Activated CD4-positive, alpha-beta T cell treated with anti-CD3 and anti-CD28 coated beads for 36 hours (primary cell): ENCODE measurements around the gene UPK1B. TPM values are rescaled to one million over a fixed set of nuclear protein-coding genes. Genes with fewer than 3 reads are reported as not detected.

ENCODE experiments used
- ATAC-seq: fragments of 200-7000 bp; cut with Tn5 transposase; one replicate; pipeline ENCODE4 v1.10.0; 2021; ENCODE audit warnings: mild to moderate bottlenecking, moderate library complexity
- CTCF ChIA-PET: fragments of 350-600 bp; sonication (Branson Sonifier 250); formaldehyde crosslinking; loops from one replicate; lab custom pipeline; 2021; ENCODE audit warnings: antibody characterized with exemption; lab: Charles Lee
- POLR2A ChIA-PET: fragments of 350-600 bp; sonication (Branson Sonifier 250); formaldehyde crosslinking; loops from one replicate; lab custom pipeline; 2021; ENCODE audit warnings: antibody characterized with exemption, inconsistent platforms; lab: Charles Lee
- DNase-seq: peaks from one replicate; pipeline ENCODE4 v3.0.0-alpha.2; 2020
- H3K27ac Mint-ChIP-seq: one replicate; pipeline ENCODE4 v1.8.0; 2021; ENCODE audit warnings: mixed read lengths
- H3K27me3 Mint-ChIP-seq: one replicate; pipeline ENCODE4 v1.8.0; 2021; ENCODE audit warnings: mixed read lengths
- H3K36me3 Mint-ChIP-seq: one replicate; pipeline ENCODE4 v1.8.0; 2021; ENCODE audit warnings: low read depth, mixed read lengths
- H3K4me1 Mint-ChIP-seq: one replicate; pipeline ENCODE4 v1.8.0; 2021; ENCODE audit warnings: mixed read lengths
- H3K4me3 Mint-ChIP-seq: one replicate; pipeline ENCODE4 v1.8.0; 2021; ENCODE audit warnings: mild to moderate bottlenecking, moderate library complexity, mixed read lengths
- H3K9me3 Mint-ChIP-seq: one replicate; pipeline ENCODE4 v1.8.0; 2021; ENCODE audit warnings: low read depth, mixed read lengths
- intact Hi-C, 2 experiments: fragments of 100-400 bp; cut with DNase I in 1 of 2; cut with micrococcal nuclease in 1 of 2; formaldehyde crosslinking; loops; one replicate each; pipeline versions ENCODE4 v1.14.2 to v1.15.1; 2022 to 2024; cut with DNase I, micrococcal nuclease
- total RNA-seq, 2 experiments: library from RNA; stranded (reverse); gene quantifications; one replicate each; pipeline ENCODE4 v1.2.3, GENCODE V29; 2021

Gene UPK1B
- total RNA-seq, 2 experiments from 2014 or later = 0.25 to 0.41 TPM

GRCh38 chr3:119177321-119177720, 3.9 kb downstream of the UPK1B start:
- Mint-ChIP-seq H3K36me3 (no peaks in the 10 kb centered on the region), H3K27me3 (peaks cover 2% of the 10 kb centered on the region), H3K4me3 (no peak overlapping the region), H3K27ac (no peak overlapping the region), H3K4me1 (peaks cover 8% of the 10 kb centered on the region), H3K9me3 (no peaks in the 10 kb centered on the region)
- ATAC-seq (no peak), DNase-seq (no peak)
- ChIA-PET CTCF (no interaction called here), POLR2A (no interaction called here)
- intact Hi-C loops = no loop called here

GRCh38 chr3:119181765-119182164, 8.4 kb downstream of the UPK1B start:
- ChIA-PET POLR2A (interaction anchor here (0.7 kb wide), 1 partner anchor 38 kb away, joined by 3 read pairs; no protein-coding TSS in a partner anchor), CTCF (no interaction called here)
- intact Hi-C loops = no loop called here
- peaks cover 4% of the 10 kb centered on the region for H3K27me3 Mint-ChIP-seq
- no peak overlapping the region for H3K27ac Mint-ChIP-seq
- no peaks in the 10 kb centered on the region for H3K36me3 Mint-ChIP-seq
- H3K4me3 Mint-ChIP-seq = no peak overlapping the region
- no peaks in the 10 kb centered on the region for H3K9me3 Mint-ChIP-seq
- ATAC-seq (no peak), DNase-seq (no peak)
- H3K4me1 Mint-ChIP-seq = peaks cover 11% of the 10 kb centered on the region

GRCh38 chr3:119184111-119184510, 10.7 kb downstream of the UPK1B start:
- POLR2A ChIA-PET = no interaction called here
- Mint-ChIP-seq H3K9me3 (no peaks in the 10 kb centered on the region), H3K27ac (no peak overlapping the region), H3K36me3 (no peaks in the 10 kb centered on the region), H3K4me1 (peaks cover 11% of the 10 kb centered on the region), H3K4me3 (no peak overlapping the region), H3K27me3 (peaks cover 2% of the 10 kb centered on the region)
- intact Hi-C loops = no loop called here
- no peak for DNase-seq
- CTCF ChIA-PET = interaction anchor here (0.6 kb wide), 1 partner anchor 346 kb away, joined by 3 read pairs; no protein-coding TSS in a partner anchor
- no peak for ATAC-seq

GRCh38 chr3:119184796-119185570, 11.6 kb downstream of the UPK1B start:
- ChIA-PET CTCF (no interaction called here), POLR2A (no interaction called here)
- DNase-seq (no peak), ATAC-seq (peak; percentile 72)
- H3K36me3 Mint-ChIP-seq = no peaks in the 10 kb centered on the region
- peak overlapping the region; percentile 9 for H3K27ac Mint-ChIP-seq
- peaks cover 2% of the 10 kb centered on the region for H3K27me3 Mint-ChIP-seq
- intact Hi-C loops = no loop called here
- H3K9me3 Mint-ChIP-seq = no peaks in the 10 kb centered on the region
- no peak overlapping the region for H3K4me3 Mint-ChIP-seq
- H3K4me1 Mint-ChIP-seq = peaks cover 11% of the 10 kb centered on the region

GRCh38 chr3:119187266-119187665, 13.9 kb downstream of the UPK1B start:
- ChIA-PET POLR2A (no interaction called here), CTCF (no interaction called here)
- peaks cover 11% of the 10 kb centered on the region for H3K4me1 Mint-ChIP-seq
- H3K27ac Mint-ChIP-seq = peak overlapping the region; percentile 1
- intact Hi-C loops = no loop called here
- ATAC-seq (no peak), DNase-seq (no peak)
- no peaks in the 10 kb centered on the region for H3K9me3 Mint-ChIP-seq
- no peaks in the 10 kb centered on the region for H3K36me3 Mint-ChIP-seq
- H3K4me3 Mint-ChIP-seq = no peak overlapping the region
- H3K27me3 Mint-ChIP-seq = peaks cover 2% of the 10 kb centered on the region

GRCh38 chr3:119191800-119192199, 18.4 kb downstream of the UPK1B start:
- intact Hi-C loops = no loop called here
- Mint-ChIP-seq H3K9me3 (no peaks in the 10 kb centered on the region), H3K27me3 (no peaks in the 10 kb centered on the region), H3K27ac (no peak overlapping the region), H3K4me3 (no peak overlapping the region), H3K36me3 (no peaks in the 10 kb centered on the region), H3K4me1 (no peaks in the 10 kb centered on the region)
- ATAC-seq = no peak
- DNase-seq = no peak
- CTCF ChIA-PET = no interaction called here
- POLR2A ChIA-PET = no interaction called here

- no peak for DNase-seq
- Mint-ChIP-seq H3K9me3 (no peaks in the 10 kb centered on the region), H3K4me3 (no peak overlapping the region), H3K27me3 (no peaks in the 10 kb centered on the region), H3K27ac (no peak overlapping the region), H3K4me1 (no peaks in the 10 kb centered on the region), H3K36me3 (no peaks in the 10 kb centered on the region)
- intact Hi-C loops = no loop called here
- ATAC-seq = no peak
- POLR2A ChIA-PET = no interaction called here
- CTCF ChIA-PET = no interaction called here
These were observed 21.1 kb downstream of the UPK1B start for GRCh38 chr3:119194237-119195150.

GRCh38 chr3:119195151-119195476, 21.7 kb downstream of the UPK1B start:
- H3K27ac Mint-ChIP-seq = no peak overlapping the region
- no peaks in the 10 kb centered on the region for H3K4me1 Mint-ChIP-seq
- intact Hi-C loops = no loop called here
- POLR2A ChIA-PET = no interaction called here
- ATAC-seq (no peak), DNase-seq (no peak)
- no peak overlapping the region for H3K4me3 Mint-ChIP-seq
- H3K27me3 Mint-ChIP-seq = no peaks in the 10 kb centered on the region
- H3K9me3 Mint-ChIP-seq = no peaks in the 10 kb centered on the region
- H3K36me3 Mint-ChIP-seq = no peaks in the 10 kb centered on the region
- CTCF ChIA-PET = no interaction called here

GRCh38 chr3:119195911-119196310, 22.5 kb downstream of the UPK1B start:
- CTCF ChIA-PET = no interaction called here
- ATAC-seq = no peak
- Mint-ChIP-seq H3K36me3 (no peaks in the 10 kb centered on the region), H3K9me3 (no peaks in the 10 kb centered on the region), H3K4me3 (no peak overlapping the region), H3K27ac (no peak overlapping the region), H3K27me3 (no peaks in the 10 kb centered on the region), H3K4me1 (no peaks in the 10 kb centered on the region)
- no peak for DNase-seq
- POLR2A ChIA-PET = no interaction called here
- intact Hi-C loops = no loop called here

- no peak overlapping the region for H3K27ac Mint-ChIP-seq
- H3K36me3 Mint-ChIP-seq = peaks cover 10% of the 10 kb centered on the region
- peaks cover 54% of the 10 kb centered on the region for H3K4me1 Mint-ChIP-seq
- no peaks in the 10 kb centered on the region for H3K9me3 Mint-ChIP-seq
- intact Hi-C loops = no loop called here
- peak; percentile 24 for ATAC-seq
- CTCF ChIA-PET = interaction anchor here (1.4 kb wide), 1 partner anchor 41 kb away, joined by 3 read pairs; no protein-coding TSS in a partner anchor
- POLR2A ChIA-PET = no interaction called here
- H3K4me3 Mint-ChIP-seq = no peak overlapping the region
- DNase-seq = no peak
- no peaks in the 10 kb centered on the region for H3K27me3 Mint-ChIP-seq
These were observed 31.8 kb downstream of the UPK1B start for GRCh38 chr3:119205209-119205608.

GRCh38 chr3:119205685-119206084, 32.3 kb downstream of the UPK1B start:
- ChIA-PET POLR2A (no interaction called here), CTCF (interaction anchor here (1.4 kb wide), 1 partner anchor 41 kb away, joined by 3 read pairs; no protein-coding TSS in a partner anchor)
- ATAC-seq = no peak
- H3K36me3 Mint-ChIP-seq = peaks cover 15% of the 10 kb centered on the region
- no peak overlapping the region for H3K27ac Mint-ChIP-seq
- H3K9me3 Mint-ChIP-seq = no peaks in the 10 kb centered on the region
- H3K4me3 Mint-ChIP-seq = no peak overlapping the region
- intact Hi-C loops = no loop called here
- peaks cover 56% of the 10 kb centered on the region for H3K4me1 Mint-ChIP-seq
- DNase-seq = no peak
- H3K27me3 Mint-ChIP-seq = no peaks in the 10 kb centered on the region
